ENCODE data around the gene ARHGDIA. TPM values are rescaled to one million over a fixed set of nuclear protein-coding genes. Genes with fewer than 3 reads are reported as not detected.

ARHGDIA gene
- total RNA-seq, 4 donors from 2014 or later = 120 to 219 (median 169) TPM

- peak; percentile 38 for ATAC-seq
- TF ChIP-seq CTCF (IDR thresholded peaks at IDR 0.05) = no peak
- no peak for TF ChIP-seq POLR2AphosphoS5 (IDR thresholded peaks at IDR 0.05)
- no peak for TF ChIP-seq POLR2A (IDR thresholded peaks at IDR 0.05)
- TF ChIP-seq EP300 (IDR thresholded peaks at IDR 0.05) = no peak
- H3K4me1 ChIP-seq = peaks cover 0 to 57% (median 16%) of the 10 kb centered on the region in 3 donors
- peak overlapping the region; percentile 91 to 95 (median 92) for H3K27ac ChIP-seq
- H3K9me3 ChIP-seq = no peaks in the 10 kb centered on the region
- peak overlapping the region; percentile 86 to 92 for H3K4me3 ChIP-seq
- WGBS, 2 donors (ENCODE audit: low coverage in 1 of 2) = no CpG with 5 or more reads among the region's 65 CpGs
- no peaks in the 10 kb centered on the region for H3K27me3 ChIP-seq
- H3K36me3 ChIP-seq = no peaks in the 10 kb centered on the region
Measured at GRCh38 chr17:81832608-81833159, 38.5 kb downstream of the ARHGDIA start.

GRCh38 chr17:81831957-81832607 is 39.1 kb downstream of the ARHGDIA start:
- no peaks in the 10 kb centered on the region for H3K36me3 ChIP-seq
- TF ChIP-seq CTCF (IDR thresholded peaks at IDR 0.05) = no peak
- TF ChIP-seq POLR2AphosphoS5 (IDR thresholded peaks at IDR 0.05) = no peak
- no peak for TF ChIP-seq POLR2A (IDR thresholded peaks at IDR 0.05)
- no peak for TF ChIP-seq EP300 (IDR thresholded peaks at IDR 0.05)
- WGBS, 2 donors (ENCODE audit: low coverage in 1 of 2) = 14 to 24% methylated on average over 5 to 11 of the region's 18 CpGs
- ATAC-seq = no peak
- H3K9me3 ChIP-seq = no peaks in the 10 kb centered on the region
- H3K27ac ChIP-seq = peak overlapping the region; percentile 91 to 95 (median 92)
- peak overlapping the region; percentile 86 to 92 for H3K4me3 ChIP-seq
- H3K4me1 ChIP-seq = peaks cover 0 to 57% (median 16%) of the 10 kb centered on the region in 3 donors
- no peaks in the 10 kb centered on the region for H3K27me3 ChIP-seq

GRCh38 chr17:81831563-81831956 is 39.6 kb downstream of the ARHGDIA start:
- 70 to 80% methylated on average over 1 to 7 of the region's 7 CpGs for WGBS, 2 donors (ENCODE audit: low coverage in 1 of 2)
- H3K4me1 ChIP-seq = peaks cover 0 to 57% (median 16%) of the 10 kb centered on the region in 3 donors
- peak overlapping the region in 3 of 4 donors; percentile 91 to 95 (median 93) for H3K27ac ChIP-seq
- no peak for ATAC-seq
- no peaks in the 10 kb centered on the region for H3K27me3 ChIP-seq
- H3K36me3 ChIP-seq = no peaks in the 10 kb centered on the region
- no peaks in the 10 kb centered on the region for H3K9me3 ChIP-seq
- peak overlapping the region in 1 of 2 donors; percentile 92 for H3K4me3 ChIP-seq
- TF ChIP-seq POLR2A (IDR thresholded peaks at IDR 0.05) (no peak), POLR2AphosphoS5 (IDR thresholded peaks at IDR 0.05) (no peak), CTCF (IDR thresholded peaks at IDR 0.05) (no peak), EP300 (IDR thresholded peaks at IDR 0.05) (no peak)

- H3K27ac ChIP-seq = no peak overlapping the region
- no peak for TF ChIP-seq POLR2A (IDR thresholded peaks at IDR 0.05)
- WGBS, 2 donors (ENCODE audit: low coverage in 1 of 2) = 40% methylated on average over 1 of the region's 6 CpGs; no CpG with 5 or more reads in 1 of the 2 donors
- H3K4me1 ChIP-seq = peaks cover 0 to 68% (median 16%) of the 10 kb centered on the region in 3 donors
- H3K36me3 ChIP-seq = no peaks in the 10 kb centered on the region
- no peak overlapping the region for H3K4me3 ChIP-seq
- no peaks in the 10 kb centered on the region for H3K27me3 ChIP-seq
- H3K9me3 ChIP-seq = no peaks in the 10 kb centered on the region
- no peak for ATAC-seq
Measured at GRCh38 chr17:81829858-81830257, 41.3 kb downstream of the ARHGDIA start.

GRCh38 chr17:81828656-81829055 is 42.5 kb downstream of the ARHGDIA start:
- H3K4me1 ChIP-seq = peaks cover 0 to 58% (median 10%) of the 10 kb centered on the region in 3 donors
- WGBS, 2 donors (ENCODE audit: low coverage in 1 of 2) = 40 to 60% methylated on average over 3 to 7 of the region's 7 CpGs
- no peak for TF ChIP-seq POLR2A (IDR thresholded peaks at IDR 0.05)
- no peak for TF ChIP-seq CTCF (IDR thresholded peaks at IDR 0.05)
- TF ChIP-seq POLR2AphosphoS5 (IDR thresholded peaks at IDR 0.05) = no peak
- TF ChIP-seq EP300 (IDR thresholded peaks at IDR 0.05) = no peak
- H3K36me3 ChIP-seq = peaks cover 0 to 11% of the 10 kb centered on the region in 2 donors
- no peaks in the 10 kb centered on the region for H3K9me3 ChIP-seq
- no peak overlapping the region for H3K27ac ChIP-seq
- ATAC-seq = no peak
- H3K4me3 ChIP-seq = no peak overlapping the region
- no peaks in the 10 kb centered on the region for H3K27me3 ChIP-seq
